Raji (cell line): ENCODE measurements around the gene KDM4B.

Source experiments
- POLR2A ChIP-seq: IDR thresholded peaks from 2 replicates; pipeline ENCODE4 v1.6.1; 2011; ENCODE audit warnings: low read depth, low read length, control low read depth; ENCODE audit not compliant: insufficient read depth

Gene KDM4B

DNA sequence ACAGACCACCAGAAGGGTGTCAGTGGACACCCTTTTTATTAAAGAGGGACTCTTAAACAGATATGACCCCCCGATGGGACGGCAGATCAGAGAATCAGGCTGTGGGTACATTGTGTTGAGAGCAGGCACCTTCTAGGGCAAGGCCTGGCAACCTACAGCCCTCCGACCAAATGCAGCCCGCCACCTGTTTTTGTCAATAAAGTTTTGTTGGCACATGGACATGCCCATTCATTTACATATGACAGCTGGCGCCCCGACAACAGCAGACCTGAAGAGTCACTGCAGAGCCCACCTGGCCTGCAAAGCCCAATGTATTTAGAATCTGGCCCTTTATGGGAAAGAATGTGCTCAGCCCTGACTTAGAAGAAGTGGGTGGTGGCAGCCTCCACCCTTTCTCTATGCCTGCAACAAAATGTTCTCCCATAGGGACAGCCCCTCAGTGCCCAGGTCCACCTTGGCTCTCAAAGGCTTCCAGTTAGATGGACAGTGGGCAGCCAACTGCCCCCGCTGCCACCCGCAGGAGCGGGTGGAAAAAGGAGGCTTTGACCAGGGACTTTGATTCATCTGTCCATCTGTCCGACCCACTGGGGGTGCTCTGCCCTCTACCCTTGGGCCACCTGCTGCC is 186.8 kb downstream of the KDM4B start:
- TF ChIP-seq POLR2A = no peak

DNA sequence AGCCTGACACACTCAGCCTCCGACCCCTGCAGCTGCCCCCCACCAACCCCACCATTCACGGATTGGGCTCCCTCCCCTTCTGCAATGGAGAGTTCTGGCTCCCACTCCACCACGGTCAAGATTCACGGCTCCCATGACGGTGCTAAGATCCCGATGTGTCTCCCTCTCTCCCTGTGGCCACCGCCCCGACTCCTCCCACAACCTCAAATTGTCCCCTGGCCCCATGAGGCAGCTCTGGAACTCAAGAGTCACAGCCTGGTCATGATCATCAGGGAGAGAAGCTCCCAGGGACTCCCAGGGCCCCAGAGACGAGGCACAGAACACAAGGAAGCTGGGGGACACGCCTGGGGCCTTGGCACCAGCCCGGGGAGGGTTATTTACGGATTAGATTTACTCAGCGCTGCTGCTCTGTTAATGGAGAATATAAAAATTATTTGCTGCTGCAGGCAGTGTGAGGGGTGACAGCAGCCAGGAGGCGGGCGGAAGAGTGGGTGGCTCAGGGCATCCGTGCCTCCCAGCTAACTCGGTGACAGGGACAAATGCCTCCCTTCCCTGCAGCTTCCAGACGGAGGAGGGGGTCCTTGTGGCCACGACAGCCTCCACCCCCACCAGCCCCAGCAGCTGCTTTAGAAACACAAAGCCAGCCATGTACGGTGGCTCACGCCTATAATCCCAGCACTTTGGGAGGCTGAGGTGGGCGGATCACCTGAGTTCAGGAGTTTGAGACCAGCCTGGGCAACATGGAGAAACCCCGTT is 187.5 kb downstream of the KDM4B start:
- no peak for TF ChIP-seq POLR2A

DNA sequence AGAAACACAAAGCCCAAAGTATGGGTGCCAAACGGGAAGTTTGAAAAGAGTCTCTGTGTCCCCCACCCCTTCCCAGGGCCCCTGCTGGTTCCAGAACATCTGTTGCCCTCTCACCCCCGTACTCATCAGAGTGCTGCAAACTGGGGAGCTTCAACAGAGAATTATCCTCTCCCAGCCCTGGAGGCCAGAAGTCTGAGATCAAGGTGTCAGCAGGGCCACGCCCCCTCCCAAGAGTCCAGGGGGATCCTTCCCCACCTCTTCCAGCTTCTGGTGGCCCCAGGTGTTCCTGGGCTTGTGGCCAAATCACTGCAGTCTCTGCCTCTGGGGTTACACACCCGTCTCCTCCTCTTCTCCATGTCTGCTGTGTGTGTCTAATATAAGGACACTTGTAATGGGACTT is 188.3 kb downstream of the KDM4B start:
- TF ChIP-seq POLR2A = no peak

DNA sequence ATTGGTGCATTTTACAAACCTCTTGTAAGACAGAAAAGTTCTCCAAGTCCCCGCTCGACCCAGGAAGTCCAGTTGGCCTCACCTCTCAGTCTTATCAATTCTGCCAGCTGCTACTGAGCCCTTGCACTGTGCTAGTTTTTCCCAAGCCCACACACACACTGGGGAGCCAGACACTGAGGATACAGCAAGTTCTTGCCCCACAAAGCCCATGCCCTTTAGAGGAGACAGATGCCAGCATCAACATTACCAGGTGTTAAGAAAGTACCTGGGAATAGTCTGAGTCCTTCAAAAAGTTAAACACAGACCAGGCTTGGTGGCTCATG is 196.7 kb downstream of the KDM4B start:
- no peak for TF ChIP-seq POLR2A

DNA sequence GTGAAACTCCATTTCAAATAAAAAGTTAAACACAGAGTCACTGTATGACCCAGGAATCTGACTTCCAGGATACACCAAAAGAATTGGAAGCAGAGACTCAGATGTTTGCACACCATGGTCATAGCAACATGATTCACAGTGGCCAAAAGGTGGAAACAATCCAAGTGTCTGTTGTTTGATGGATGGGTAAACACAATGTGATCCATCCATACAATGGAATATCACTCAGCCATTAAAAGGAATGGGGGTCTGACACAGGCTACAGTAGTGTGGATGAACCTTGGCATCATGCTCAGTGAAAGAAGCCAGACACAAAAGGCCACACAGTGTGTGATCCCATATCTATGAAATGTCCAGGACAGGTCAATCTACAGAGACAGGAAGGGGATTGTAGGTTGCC is 197.3 kb downstream of the KDM4B start:
- TF ChIP-seq POLR2A = no peak

DNA sequence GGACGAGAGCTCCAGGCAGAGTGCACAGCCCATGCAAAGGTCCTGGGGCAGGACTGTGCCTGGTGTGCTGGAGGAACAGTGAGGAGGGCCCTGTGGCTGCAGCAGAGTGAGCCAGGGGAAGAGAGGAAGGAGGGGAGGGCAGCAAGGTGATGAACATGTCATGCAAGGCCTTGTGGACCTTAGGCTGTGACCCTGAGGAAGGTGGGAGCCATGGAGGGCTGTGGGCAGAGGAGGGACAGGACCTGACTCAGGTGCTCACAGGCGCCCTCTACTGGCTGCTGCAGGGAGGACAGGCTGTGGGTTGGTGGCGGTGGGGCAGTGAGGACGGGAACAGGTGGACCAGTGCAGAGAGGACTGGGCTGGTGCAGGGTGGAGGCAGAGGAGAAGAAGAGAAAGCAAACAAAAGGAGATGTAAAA is 201.4 kb downstream of the KDM4B start:
- no peak for TF ChIP-seq POLR2A

DNA sequence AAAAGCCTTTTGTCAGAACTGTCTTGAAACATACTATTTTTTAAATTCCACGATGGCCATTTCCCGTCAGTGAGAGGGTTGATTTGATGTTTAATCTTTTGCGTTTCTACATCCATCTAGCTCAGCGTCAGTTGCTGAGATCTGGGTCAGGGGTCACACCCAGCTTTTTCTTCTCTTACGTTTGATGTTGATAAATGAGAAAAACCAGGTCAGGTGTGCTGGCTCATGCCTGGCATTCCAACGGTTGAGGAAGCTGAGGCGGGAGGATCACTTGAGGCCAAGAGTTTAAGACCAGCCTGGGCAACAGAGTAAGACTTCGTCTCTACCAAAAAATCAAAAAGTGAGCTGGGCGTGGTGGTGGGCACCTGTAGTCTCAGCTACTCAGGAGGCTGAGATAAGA is 202.8 kb downstream of the KDM4B start:
- TF ChIP-seq POLR2A = no peak

DNA sequence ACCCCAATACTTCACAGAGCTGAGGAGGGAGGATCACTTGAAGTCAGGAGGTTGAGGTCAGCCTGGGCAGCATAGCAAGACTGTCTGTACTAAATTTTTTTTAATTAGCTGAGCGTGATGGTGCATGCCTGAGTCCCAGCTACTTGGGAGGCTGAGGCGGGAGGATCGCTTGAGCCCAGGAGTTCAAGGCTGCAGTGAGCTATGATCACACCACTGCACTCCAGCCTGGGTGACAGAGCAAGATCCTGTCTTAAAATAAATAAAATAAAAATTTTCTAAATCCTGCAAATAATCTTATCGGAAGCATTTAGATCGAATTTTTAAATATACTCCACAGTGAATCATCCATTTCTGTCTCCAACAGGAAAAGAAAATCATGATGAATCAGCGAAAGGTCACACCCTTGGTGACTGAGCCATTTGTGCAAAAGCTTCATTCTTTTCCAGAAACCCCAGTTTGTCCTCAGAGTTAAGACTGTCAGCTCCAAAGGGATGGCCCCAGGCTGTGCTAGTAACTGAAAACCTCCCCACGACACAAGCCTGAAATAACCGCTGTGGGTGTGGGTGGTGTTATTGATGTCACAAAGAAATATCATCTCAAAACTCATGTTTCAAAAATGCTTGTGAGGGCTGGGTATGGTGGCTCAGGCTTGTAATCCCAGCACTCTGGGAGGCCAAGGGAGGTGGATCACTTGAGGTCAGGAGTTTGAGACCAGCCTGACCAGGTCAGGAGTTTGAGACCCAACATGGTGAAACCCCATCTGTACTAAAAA is 204.1 kb downstream of the KDM4B start:
- TF ChIP-seq POLR2A = no peak

DNA sequence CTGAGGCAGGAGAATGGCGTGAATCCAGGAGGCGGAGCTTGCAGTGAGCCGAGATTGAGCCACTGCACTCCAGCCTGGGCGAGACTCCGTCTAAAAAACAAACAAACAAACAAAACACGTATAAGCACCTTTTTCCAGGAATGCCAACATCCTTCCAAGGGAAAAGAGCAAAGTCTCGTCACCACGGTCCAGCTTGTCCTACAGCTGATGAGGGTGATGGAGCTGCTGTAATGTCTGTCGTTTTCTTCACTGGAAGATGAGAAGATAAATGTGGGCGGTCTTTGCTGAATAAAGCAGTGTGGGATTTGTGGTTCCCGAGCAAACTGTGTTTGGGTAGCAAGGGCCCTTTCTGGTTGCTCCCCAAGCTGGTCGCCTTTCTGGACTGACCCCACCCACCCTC is 205.1 kb downstream of the KDM4B start:
- TF ChIP-seq POLR2A = no peak

DNA sequence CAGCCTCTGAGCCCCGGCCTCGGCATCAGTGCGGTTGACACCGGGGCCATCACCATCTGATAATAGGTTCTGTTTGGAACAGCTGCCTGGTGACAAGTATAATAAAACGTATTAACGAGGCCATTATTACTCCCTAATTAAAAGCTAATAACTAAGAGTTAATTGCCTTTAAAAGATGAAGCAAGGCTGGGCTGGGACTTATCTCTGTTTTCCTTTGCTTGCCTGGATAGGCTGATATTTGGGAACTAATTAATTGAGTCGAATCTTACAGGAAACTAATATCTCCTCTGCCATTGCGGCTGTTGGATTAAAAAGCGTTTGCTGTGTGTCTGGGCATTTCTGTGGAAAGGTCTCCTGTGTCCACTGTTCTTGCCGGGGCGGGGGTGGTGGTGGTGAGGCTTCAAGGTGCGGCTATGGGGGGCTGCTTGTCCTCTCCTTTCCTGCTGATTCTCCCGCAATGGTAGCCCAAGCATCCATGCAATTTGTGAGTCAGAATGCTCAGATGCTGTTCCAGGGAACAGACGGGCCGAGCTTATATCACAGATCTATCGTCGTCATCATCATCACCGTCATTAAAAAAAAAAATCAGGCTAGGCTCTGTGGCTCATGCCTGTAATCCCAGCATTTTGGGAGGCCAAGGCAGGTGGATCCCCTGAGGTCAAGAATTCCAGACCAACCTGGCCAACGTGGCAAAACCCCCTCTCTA is 209.0 kb downstream of the KDM4B start:
- TF ChIP-seq POLR2A = no peak

DNA sequence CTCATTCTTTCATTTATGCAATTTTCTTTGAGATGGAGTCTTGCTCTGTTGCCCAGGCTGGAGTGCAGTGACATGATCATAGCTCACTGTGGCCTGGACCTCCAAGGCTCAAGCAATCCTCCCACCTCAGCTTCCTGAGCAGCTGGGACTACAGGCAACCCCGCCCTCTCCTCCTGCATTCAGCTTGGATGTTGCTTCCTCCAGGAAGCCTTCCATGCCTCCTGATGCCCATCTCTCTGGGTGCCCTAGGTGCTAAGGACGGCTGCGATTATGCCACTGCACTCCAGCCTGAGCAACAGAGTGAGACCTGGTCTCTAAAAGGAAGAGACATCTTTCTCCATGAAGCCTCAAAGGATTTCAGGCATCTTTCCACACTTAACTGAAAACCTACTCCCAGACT is 209.9 kb downstream of the KDM4B start:
- TF ChIP-seq POLR2A = no peak

DNA sequence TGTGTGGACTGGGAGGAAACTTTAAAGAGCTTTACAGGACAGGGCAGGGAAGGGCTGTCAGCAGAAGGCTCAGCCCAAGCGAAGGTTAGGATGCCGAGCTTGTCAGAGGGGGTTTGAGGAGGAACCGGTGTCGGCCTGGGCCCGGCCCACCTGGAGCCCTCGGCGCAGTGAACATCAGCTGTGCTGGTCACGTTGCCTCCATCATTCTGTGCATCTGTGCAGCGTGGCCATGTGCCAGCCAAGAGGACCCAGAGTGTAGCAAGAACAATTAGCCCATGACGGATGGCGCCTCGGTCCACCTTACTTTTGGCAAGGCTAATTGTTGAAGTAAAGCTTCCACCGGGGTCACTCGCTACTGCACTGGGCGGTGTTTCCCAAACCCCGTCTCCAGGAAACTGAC is 210.3 kb downstream of the KDM4B start:
- TF ChIP-seq POLR2A = no peak

DNA sequence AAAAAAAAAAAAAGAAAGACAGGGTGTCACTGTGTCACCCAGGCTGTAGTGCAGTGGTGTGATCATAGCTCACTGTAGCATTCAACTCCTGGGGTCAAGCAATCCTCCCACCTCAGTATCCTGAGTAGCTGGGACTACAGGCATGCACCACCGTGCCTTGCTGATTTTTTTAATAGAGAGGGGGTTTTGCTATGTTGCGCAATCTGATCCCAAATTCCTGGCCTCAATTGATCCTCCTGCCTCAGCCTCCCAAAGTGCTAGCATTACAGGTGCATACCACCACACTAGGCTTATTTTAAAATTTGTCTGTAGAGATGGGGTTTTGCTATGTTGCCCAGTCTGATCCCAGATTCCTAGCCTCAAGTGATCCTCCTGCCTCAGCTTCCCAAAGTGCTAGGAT is 212.4 kb downstream of the KDM4B start:
- no peak for TF ChIP-seq POLR2A

DNA sequence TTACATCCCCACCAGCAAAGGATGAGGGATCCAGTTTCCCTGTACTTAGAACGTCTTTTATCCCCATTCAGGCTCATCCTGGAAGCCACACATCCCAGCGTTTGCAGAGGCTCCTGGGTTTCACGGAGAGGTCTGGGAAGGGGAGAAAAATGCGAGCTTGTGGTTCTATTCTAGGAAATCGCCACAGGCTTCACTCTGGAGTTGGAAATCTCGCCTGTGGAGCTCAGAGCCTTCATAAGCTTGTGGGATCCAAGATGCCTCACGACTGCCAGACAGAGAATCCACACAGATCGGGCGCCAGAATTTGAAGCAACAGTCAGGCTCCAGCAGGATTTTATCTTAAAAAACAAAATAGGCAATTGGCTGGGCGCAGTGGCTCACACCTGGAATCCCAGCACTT is 213.8 kb downstream of the KDM4B start:
- no peak for TF ChIP-seq POLR2A

DNA sequence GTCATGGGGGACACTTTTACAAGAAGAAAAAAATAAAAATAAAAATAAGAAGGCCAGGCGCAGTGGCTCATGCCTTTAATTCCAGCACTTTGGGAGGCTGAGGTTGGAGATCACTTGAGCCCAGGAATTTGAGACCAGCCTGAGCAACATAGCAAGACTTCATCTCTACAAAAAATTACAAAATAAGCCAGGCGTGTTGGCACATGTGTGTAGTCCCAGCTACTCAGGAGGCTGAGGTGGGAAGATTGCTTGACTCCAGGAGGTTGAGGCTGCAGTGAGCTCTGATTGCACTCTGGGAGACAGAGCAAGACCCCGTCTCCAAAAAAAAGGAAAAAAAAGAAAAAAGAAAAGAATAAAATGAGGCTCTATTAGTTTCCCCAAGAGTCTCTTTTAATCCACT is 214.7 kb downstream of the KDM4B start:
- TF ChIP-seq POLR2A = no peak

DNA sequence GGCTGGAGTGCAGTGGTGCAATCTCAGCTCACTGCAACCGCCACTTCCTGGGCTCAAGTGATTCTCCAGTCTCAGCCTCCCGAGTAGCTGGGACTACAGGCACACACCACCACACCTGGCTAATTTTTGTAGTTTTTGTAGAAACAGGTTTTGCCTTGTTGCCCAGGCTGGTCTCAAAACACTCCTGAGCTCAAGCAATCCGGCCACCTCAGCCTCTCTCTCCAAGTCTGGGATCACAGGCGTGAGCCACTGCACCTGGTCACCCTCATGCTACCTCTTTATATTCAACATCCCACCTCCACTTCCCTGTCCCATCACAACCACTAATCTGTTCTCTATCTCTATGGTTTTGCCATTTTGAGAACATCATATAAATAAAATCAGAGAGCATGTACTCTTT is 216.0 kb downstream of the KDM4B start:
- no peak for TF ChIP-seq POLR2A

DNA sequence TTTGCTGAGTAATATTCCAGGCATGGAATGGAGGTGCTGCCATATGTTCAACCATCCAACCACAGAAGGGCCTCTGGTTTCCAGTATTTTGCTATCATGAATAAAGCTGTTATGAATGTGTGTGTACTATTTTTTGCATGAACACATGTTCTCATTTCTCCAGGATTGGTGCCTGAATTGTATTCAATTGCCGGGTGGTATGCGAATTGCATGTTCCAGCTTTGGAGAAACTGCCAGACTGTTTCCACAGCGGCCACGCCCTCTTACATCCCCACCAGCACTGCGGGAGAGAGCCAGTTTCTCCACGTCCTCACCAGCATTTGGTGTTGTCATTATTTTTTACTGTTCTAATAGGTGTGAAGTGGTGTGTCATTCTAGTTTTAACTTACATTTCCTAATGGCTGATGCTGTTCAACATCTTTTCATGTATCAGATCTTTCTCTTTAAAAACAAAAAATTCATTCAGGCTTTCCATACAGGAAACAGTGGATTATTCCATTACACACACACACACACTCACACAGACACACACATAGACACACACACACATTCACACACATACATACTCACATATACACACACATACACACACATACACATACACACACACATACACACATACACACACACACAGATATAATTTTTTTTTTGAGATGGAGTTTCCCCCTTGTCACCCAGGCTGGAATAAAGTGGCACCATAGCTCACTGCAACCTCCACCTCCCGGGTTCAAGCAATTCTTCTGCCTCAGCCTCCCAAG is 217.6 kb downstream of the KDM4B start:
- TF ChIP-seq POLR2A = no peak
